HCT116 (cell line): ENCODE data around the gene TTC32. TPM values are rescaled to one million over a fixed set of nuclear protein-coding genes. Genes with fewer than 3 reads are reported as not detected.

Source experiments
- ATAC-seq: fragments of 200-7000 bp; cut with Tn5 transposase; 2 replicates; pipeline ENCODE4 v1.9.1; 2020; ENCODE audit warnings: mild to moderate bottlenecking, moderate library complexity
- BruUV-seq: library from RNA; stranded (reverse); fragments of 400-500 nt; replicated peaks from 2 replicates; lab custom pipeline; 2021; lab: Mats Ljungman, UMichigan
- CTCF ChIA-PET: fragments of 300-600 bp; sonication (Branson Sonifier 250); formaldehyde crosslinking; loops from one replicate; lab custom pipeline; 2021; ENCODE audit warnings: antibody characterized with exemption; lab: Charles Lee
- POLR2A ChIA-PET: fragments of 300-600, 350-600 bp; sonication (Branson Sonifier 250); formaldehyde crosslinking; loops from one replicate; lab custom pipeline; 2021; ENCODE audit warnings: antibody characterized with exemption; lab: Charles Lee
- RAD21 ChIA-PET, 2 experiments: fragments of 300-600 bp; sonication (Branson Sonifier 250); formaldehyde crosslinking; loops; one replicate each; lab custom pipeline; 2023; ENCODE audit warnings: low total read pairs in 2 of 2; ENCODE audit not compliant: uncharacterized antibody in 2 of 2, unreplicated experiment in 2 of 2, low non-redundant PET in 1 of 2; lab: Charles Lee
- DNase-seq: peaks from one replicate; pipeline ENCODE4 v3.0.0-alpha.2; 2010; ENCODE audit warnings: low read depth, low spot score
- H2AFZ ChIP-seq: fragments of 200-600 bp; shearing (Covaris generic), sonication (generic); 2 replicates; pipeline ENCODE4 v1.6.1; 2017; ENCODE audit warnings: low read depth, mixed run types, mixed read lengths, antibody characterized with exemption, low read length; ENCODE audit not compliant: poor library complexity, severe bottlenecking
- H3K27ac ChIP-seq: 2 replicates; pipeline ENCODE4 v1.5.1; 2012; ENCODE audit warnings: low read depth, low read length
- H3K27me3 ChIP-seq: fragments of 200-600 bp; sonication (generic); 2 replicates; pipeline ENCODE4 v1.6.1; 2016; ENCODE audit warnings: mixed run types, low read length, mixed read lengths; ENCODE audit not compliant: insufficient read depth
- H3K36me3 ChIP-seq, 2 experiments: fragments of 200-500 bp in 1 of 2; fragments of 200-600 bp in 1 of 2; sonication (Bioruptor generic) in 1 of 2; sonication (generic) in 1 of 2; 2 replicates each; pipeline versions ENCODE4 v1.5.1 to v1.6.1; 2014 to 2016; ENCODE audit warnings: low read length in 2 of 2, inconsistent platforms in 1 of 2, mixed read lengths in 1 of 2, mixed run types in 1 of 2; ENCODE audit not compliant: insufficient read depth in 2 of 2, control insufficient read depth in 1 of 2
- H3K4me1 ChIP-seq, 2 experiments: fragments of 200-600 bp in 1 of 2; sonication (generic) in 1 of 2; 2 replicates each; pipeline versions ENCODE4 v1.5.1 to v1.6.1; 2012 to 2017; ENCODE audit warnings: low read length in 2 of 2, inconsistent platforms in 1 of 2, mild to moderate bottlenecking in 1 of 2, mixed read lengths in 1 of 2, mixed run types in 1 of 2, moderate library complexity in 1 of 2; ENCODE audit not compliant: insufficient read depth in 2 of 2, control insufficient read depth in 1 of 2
- H3K4me2 ChIP-seq: fragments of 200-600 bp; sonication (generic); 2 replicates; pipeline ENCODE4 v1.6.1; 2017; ENCODE audit warnings: mixed run types, low read length, mixed read lengths
- H3K4me3 ChIP-seq, 2 experiments: fragments of 200-600 bp in 1 of 2; sonication (generic) in 1 of 2; replicated peaks in 1 of 2; 2 replicates each; pipeline ENCODE4 v1.5.1; 2011 to 2016; ENCODE audit warnings: low read length in 2 of 2, control low read depth in 1 of 2, low read depth in 1 of 2, mild to moderate bottlenecking in 1 of 2, mixed read lengths in 1 of 2, mixed run types in 1 of 2
- H3K79me2 ChIP-seq: fragments of 200-600 bp; sonication (generic); 2 replicates; pipeline ENCODE4 v1.6.1; 2017; ENCODE audit warnings: mild to moderate bottlenecking, mixed run types, low read length, moderate library complexity, mixed read lengths; ENCODE audit not compliant: insufficient read depth
- H3K9ac ChIP-seq: fragments of 200-600 bp; sonication (generic); 2 replicates; pipeline ENCODE4 v1.6.1; 2016; ENCODE audit warnings: low read length, mixed read lengths
- H3K9me2 ChIP-seq: fragments of 200-600 bp; sonication (generic), shearing (Covaris generic); 2 replicates; pipeline ENCODE4 v1.6.1; 2017; ENCODE audit warnings: mixed run types, mild to moderate bottlenecking, moderate library complexity; ENCODE audit not compliant: insufficient read depth
- H3K9me3 ChIP-seq, 2 experiments: fragments of 200-500 bp in 1 of 2; fragments of 200-600 bp in 1 of 2; sonication (Bioruptor generic) in 1 of 2; sonication (generic) in 1 of 2; 2 replicates each; pipeline ENCODE4 v1.6.1; 2014 to 2017; ENCODE audit warnings: low read length in 2 of 2, mixed read lengths in 2 of 2, inconsistent platforms in 1 of 2, low read depth in 1 of 2, mild to moderate bottlenecking in 1 of 2, mixed run types in 1 of 2, moderate library complexity in 1 of 2; ENCODE audit not compliant: control insufficient read depth in 1 of 2, insufficient read depth in 1 of 2
- H4K20me1 ChIP-seq: fragments of 200-600 bp; sonication (generic), shearing (Covaris generic); 2 replicates; pipeline ENCODE4 v1.6.1; 2017; ENCODE audit warnings: mixed run types, mild to moderate bottlenecking, moderate library complexity; ENCODE audit not compliant: insufficient read depth
- CEBPB ChIP-seq: IDR thresholded peaks from 2 replicates; pipeline ENCODE4 v1.6.1; 2012; ENCODE audit warnings: low read depth
- EGR1 ChIP-seq: IDR thresholded peaks from 2 replicates; pipeline ENCODE4 v1.6.1; 2012; ENCODE audit warnings: low read depth
- EZH2 ChIP-seq: fragments of 200-600 bp; sonication (generic); IDR thresholded peaks from 2 replicates; pipeline ENCODE4 v1.6.1; 2017; ENCODE audit warnings: antibody characterized with exemption, mixed run types
- EZH2phosphoT487 ChIP-seq: fragments of 200-600 bp; IDR thresholded peaks from 2 replicates; pipeline ENCODE4 v1.6.1; 2018; ENCODE audit warnings: antibody characterized with exemption, borderline replicate concordance
- FOSL1 ChIP-seq: IDR thresholded peaks from 2 replicates; pipeline ENCODE4 v1.6.1; 2012; ENCODE audit warnings: low read depth
- RAD21 ChIP-seq: IDR thresholded peaks from 2 replicates; pipeline ENCODE4 v1.6.1; 2012; ENCODE audit warnings: low read depth, mild to moderate bottlenecking
- SP1 ChIP-seq: IDR thresholded peaks from 2 replicates; pipeline ENCODE4 v1.6.1; 2012; ENCODE audit warnings: low read depth
- SRF ChIP-seq: IDR thresholded peaks from 2 replicates; pipeline ENCODE4 v1.6.1; 2012; ENCODE audit warnings: low read depth
- TCF7L2 ChIP-seq: IDR thresholded peaks from 2 replicates; pipeline ENCODE4 v1.7.0; 2011; ENCODE audit warnings: borderline replicate concordance, inconsistent platforms; ENCODE audit not compliant: insufficient read depth, insufficient read length; ENCODE audit errors: extremely low read depth
- YY1 ChIP-seq: IDR thresholded peaks from 2 replicates; pipeline ENCODE4 v1.6.1; 2011; ENCODE audit warnings: low read length, low read depth, moderate library complexity, mild to moderate bottlenecking; ENCODE audit not compliant: insufficient replicate concordance; ENCODE audit errors: extremely low read depth
- ZFX ChIP-seq: fragments of 450-650 bp; IDR thresholded peaks from 2 replicates; pipeline ENCODE4 v1.6.1; 2017
- ZNF274 ChIP-seq: fragments of 200-500 bp; sonication (Bioruptor generic); IDR thresholded peaks from 2 replicates; pipeline ENCODE4 v1.6.1; 2014; ENCODE audit warnings: mild to moderate bottlenecking, low read depth, low read length, inconsistent platforms
- intact Hi-C: fragments of 100-400 bp; cut with micrococcal nuclease; formaldehyde crosslinking; loops from 2 replicates; pipeline ENCODE4 v1.10.0; 2022
- total RNA-seq: library from RNA; stranded (reverse); gene quantifications from one replicate; pipeline ENCODE4 v1.2.1, GENCODE V29; 2021; ENCODE audit not compliant: unreplicated experiment
- TF ChIP-seq, protein P1 (sequence below), 3 experiments: fragments of 200-600 bp in 1 of 3; sonication (generic) in 1 of 3; IDR thresholded peaks in 2 of 3; conservative IDR thresholded peaks in 1 of 3; 2 replicates each; pipeline ENCODE4 v1.5.1; 2012 to 2017; ENCODE audit warnings: low read depth in 2 of 3, low read length in 2 of 3, antibody characterized with exemption in 1 of 3, borderline replicate concordance in 1 of 3, control low read depth in 1 of 3, mild to moderate bottlenecking in 1 of 3, mixed read lengths in 1 of 3, mixed run types in 1 of 3, moderate library complexity in 1 of 3; ENCODE audit not compliant: insufficient read depth in 1 of 3
- TF ChIP-seq, protein P2 (sequence below): IDR thresholded peaks from 2 replicates; pipeline ENCODE4 v1.6.1; 2012
- TF ChIP-seq, protein P3 (sequence below): IDR thresholded peaks from 2 replicates; pipeline ENCODE4 v1.6.1; 2011; ENCODE audit warnings: mild to moderate bottlenecking, low read length, moderate library complexity; ENCODE audit not compliant: insufficient replicate concordance; ENCODE audit errors: extremely low read depth

TTC32 gene
- total RNA-seq, 1 experiment from 2014 or later, result 6.3 TPM

DNA sequence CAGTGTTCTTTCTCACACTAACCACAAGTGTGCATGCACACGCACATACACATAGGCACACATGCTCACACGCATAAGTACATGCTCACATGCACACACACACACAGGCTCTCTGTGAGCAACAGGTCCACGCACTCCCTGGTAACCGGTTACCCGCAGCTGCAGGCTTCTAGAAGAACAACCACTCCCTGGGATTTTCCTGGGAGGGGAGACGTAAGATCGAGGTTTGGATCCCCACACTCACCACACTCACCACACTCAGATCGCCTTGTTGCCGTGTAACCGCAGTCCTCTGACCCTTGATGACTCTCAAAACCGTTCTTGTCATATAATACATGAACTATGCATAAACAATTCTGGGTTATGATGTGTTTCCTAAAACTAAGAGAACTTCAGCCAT, 42.2 kb downstream of the TTC32 start (continued):
- TF ChIP-seq, protein P1, sequence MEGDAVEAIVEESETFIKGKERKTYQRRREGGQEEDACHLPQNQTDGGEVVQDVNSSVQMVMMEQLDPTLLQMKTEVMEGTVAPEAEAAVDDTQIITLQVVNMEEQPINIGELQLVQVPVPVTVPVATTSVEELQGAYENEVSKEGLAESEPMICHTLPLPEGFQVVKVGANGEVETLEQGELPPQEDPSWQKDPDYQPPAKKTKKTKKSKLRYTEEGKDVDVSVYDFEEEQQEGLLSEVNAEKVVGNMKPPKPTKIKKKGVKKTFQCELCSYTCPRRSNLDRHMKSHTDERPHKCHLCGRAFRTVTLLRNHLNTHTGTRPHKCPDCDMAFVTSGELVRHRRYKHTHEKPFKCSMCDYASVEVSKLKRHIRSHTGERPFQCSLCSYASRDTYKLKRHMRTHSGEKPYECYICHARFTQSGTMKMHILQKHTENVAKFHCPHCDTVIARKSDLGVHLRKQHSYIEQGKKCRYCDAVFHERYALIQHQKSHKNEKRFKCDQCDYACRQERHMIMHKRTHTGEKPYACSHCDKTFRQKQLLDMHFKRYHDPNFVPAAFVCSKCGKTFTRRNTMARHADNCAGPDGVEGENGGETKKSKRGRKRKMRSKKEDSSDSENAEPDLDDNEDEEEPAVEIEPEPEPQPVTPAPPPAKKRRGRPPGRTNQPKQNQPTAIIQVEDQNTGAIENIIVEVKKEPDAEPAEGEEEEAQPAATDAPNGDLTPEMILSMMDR (IDR thresholded peaks at IDR 0.05 in 2 of 3, conservative IDR thresholded peaks at IDR 0.05 in 1 of 3; ENCODE audit: borderline replicate concordance in 1 of 3, insufficient read depth in 1 of 3, low read depth in 2 of 3, low read length in 2 of 3), result no peak
- TF ChIP-seq CEBPB (no peak), YY1 (no peak)
- TF ChIP-seq, protein P2, sequence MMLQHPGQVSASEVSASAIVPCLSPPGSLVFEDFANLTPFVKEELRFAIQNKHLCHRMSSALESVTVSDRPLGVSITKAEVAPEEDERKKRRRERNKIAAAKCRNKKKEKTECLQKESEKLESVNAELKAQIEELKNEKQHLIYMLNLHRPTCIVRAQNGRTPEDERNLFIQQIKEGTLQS, result no peak
- TF ChIP-seq, all 23 proteins: peak for 0

DNA sequence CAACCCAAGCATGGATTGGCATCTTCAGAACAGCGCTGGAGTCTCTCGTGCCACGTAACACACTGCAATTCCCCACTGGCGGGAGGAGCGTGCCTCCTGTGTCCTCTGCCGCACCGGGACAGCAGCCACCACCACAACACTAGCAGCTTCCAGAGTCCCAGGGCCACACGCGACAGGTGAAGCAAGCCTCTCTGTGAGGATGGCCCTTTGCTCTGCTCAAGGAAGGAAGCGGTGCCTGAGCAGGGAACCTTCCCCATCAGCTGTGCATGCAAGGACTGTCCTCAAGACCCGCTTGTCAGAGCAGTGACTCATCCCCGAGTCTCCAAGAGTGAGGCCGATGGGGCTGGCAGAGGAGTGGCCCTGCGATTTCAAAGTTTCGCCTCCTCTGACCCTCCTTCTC, 44.0 kb downstream of the TTC32 start:
- Histone ChIP-seq H3K9me2 (no peaks in the 10 kb centered on the region), H4K20me1 (no peaks in the 10 kb centered on the region), H3K36me3 (no peaks in the 10 kb centered on the region), H3K27me3 (peaks cover 4% of the 10 kb centered on the region; the same call in 1 of the 2 replicates), H3K4me1 (no peaks in the 10 kb centered on the region), H3K9ac (no peak overlapping the region), H3K27ac (no peak overlapping the region), H3K4me2 (no peak overlapping the region), H3K79me2 (no peaks in the 10 kb centered on the region), H3K4me3 (no peak overlapping the region), H3K9me3 (no peaks in the 10 kb centered on the region), H2AFZ (no peak overlapping the region)
- DNase-seq, result no peak
- TF ChIP-seq TCF7L2 (no peak), FOSL1 (no peak), ZFX (no peak), EZH2 (no peak), EGR1 (no peak), SP1 (no peak), ZNF274 (no peak), RAD21 (no peak), SRF (no peak), EZH2phosphoT487 (no peak)
- TF ChIP-seq, protein P3, sequence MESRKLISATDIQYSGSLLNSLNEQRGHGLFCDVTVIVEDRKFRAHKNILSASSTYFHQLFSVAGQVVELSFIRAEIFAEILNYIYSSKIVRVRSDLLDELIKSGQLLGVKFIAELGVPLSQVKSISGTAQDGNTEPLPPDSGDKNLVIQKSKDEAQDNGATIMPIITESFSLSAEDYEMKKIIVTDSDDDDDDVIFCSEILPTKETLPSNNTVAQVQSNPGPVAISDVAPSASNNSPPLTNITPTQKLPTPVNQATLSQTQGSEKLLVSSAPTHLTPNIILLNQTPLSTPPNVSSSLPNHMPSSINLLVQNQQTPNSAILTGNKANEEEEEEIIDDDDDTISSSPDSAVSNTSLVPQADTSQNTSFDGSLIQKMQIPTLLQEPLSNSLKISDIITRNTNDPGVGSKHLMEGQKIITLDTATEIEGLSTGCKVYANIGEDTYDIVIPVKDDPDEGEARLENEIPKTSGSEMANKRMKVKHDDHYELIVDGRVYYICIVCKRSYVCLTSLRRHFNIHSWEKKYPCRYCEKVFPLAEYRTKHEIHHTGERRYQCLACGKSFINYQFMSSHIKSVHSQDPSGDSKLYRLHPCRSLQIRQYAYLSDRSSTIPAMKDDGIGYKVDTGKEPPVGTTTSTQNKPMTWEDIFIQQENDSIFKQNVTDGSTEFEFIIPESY, result no peak
- TF ChIP-seq, protein P1 (IDR thresholded peaks at IDR 0.05 in 2 of 3, conservative IDR thresholded peaks at IDR 0.05 in 1 of 3; ENCODE audit: borderline replicate concordance in 1 of 3, insufficient read depth in 1 of 3, low read depth in 2 of 3, low read length in 2 of 3), result no peak
- ChIA-PET POLR2A (no interaction called here), RAD21 (no interaction called here), CTCF (interaction anchor here (1.5 kb wide), 1 partner anchor 488 kb away, joined by 3 read pairs; no protein-coding TSS in a partner anchor)
- intact Hi-C loops, result no loop called here
- no TSS peak for BruUV-seq
- no peak for ATAC-seq
